Measurements from ENCODE around the gene INF2.

DNA sequence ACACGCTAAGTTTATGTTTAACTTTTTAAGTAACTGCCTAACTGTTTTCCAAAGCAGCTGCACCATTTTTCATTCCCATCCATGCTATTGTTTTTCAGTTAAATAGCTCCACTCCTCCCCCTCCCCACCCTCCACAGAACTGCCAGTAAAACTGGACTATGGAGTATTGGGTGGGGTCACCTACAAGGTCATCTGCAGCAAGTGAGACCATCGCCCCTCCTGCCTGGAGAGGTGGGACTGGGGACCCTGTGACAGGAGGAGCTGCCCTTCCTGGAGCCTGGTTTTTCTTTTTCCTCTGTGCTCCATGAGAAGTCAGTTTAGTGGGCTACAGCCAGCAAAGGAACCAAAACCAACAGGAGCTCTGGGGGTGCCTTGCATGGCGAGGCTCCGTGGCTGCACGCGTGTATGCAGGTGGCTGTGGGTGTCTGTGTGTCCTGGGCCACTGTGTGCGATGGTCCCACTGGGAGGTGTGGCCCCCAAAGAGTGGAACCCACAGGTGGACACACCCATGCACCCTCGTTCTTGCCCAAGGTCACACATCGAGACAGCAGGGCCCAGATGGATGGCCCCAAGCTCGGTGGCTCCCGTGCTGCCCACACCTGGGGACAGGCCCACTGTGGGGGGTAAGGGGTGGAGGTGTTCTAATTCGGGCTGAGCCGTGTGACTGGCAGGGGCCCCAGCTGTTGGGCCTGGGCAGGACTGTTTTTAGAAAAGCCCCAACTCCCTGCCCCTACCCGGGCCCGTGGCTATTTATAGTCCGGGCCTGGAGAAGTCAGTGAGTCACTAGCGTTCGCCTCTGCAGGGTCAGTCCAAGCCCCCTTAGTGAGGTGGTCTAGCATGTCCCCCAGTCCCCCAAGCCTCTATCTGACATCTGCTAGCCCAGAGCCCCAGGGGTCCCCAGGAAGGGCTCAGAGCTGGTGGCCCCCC is 32.4 kb downstream of the INF2 start:
- TF ChIP-seq POLR2AphosphoS5 (IDR thresholded peaks at IDR 0.05; ENCODE audit: insufficient read depth, low read depth, low read length) = no peak
- TF ChIP-seq POLR2A (IDR thresholded peaks at IDR 0.05; ENCODE audit: low read depth, low read length) = no peak
- TF ChIP-seq, protein P1, sequence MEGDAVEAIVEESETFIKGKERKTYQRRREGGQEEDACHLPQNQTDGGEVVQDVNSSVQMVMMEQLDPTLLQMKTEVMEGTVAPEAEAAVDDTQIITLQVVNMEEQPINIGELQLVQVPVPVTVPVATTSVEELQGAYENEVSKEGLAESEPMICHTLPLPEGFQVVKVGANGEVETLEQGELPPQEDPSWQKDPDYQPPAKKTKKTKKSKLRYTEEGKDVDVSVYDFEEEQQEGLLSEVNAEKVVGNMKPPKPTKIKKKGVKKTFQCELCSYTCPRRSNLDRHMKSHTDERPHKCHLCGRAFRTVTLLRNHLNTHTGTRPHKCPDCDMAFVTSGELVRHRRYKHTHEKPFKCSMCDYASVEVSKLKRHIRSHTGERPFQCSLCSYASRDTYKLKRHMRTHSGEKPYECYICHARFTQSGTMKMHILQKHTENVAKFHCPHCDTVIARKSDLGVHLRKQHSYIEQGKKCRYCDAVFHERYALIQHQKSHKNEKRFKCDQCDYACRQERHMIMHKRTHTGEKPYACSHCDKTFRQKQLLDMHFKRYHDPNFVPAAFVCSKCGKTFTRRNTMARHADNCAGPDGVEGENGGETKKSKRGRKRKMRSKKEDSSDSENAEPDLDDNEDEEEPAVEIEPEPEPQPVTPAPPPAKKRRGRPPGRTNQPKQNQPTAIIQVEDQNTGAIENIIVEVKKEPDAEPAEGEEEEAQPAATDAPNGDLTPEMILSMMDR (IDR thresholded peaks at IDR 0.05; ENCODE audit: extremely low read depth in 1 of 2, insufficient read depth in 1 of 2, low read depth in 1 of 2, low read length in 2 of 2) = no peak
- TF ChIP-seq EZH2 (IDR thresholded peaks at IDR 0.05; ENCODE audit: borderline replicate concordance, low read depth, low read length, severe bottlenecking) = no peak
- no peak for TF ChIP-seq MYC (IDR thresholded peaks at IDR 0.05; ENCODE audit: low read depth, low read length)
- TF ChIP-seq MAX (IDR thresholded peaks at IDR 0.05; ENCODE audit: insufficient read depth, insufficient read length) = no peak
- no peak for TF ChIP-seq FOS (IDR thresholded peaks at IDR 0.05; ENCODE audit: borderline replicate concordance, insufficient read depth, low read length)
- TF ChIP-seq JUN (IDR thresholded peaks at IDR 0.05; ENCODE audit: borderline replicate concordance, insufficient read depth, insufficient read length, low read depth) = no peak
- TF ChIP-seq GATA2 (IDR thresholded peaks at IDR 0.05; ENCODE audit: insufficient read depth, insufficient read length, low read depth, low read length) = no peak

All from endothelial cell of umbilical vein (primary cell).